Lower lobe of right lung (tissue), 2 donors: ENCODE data around the gene DGUOK. TPM values are rescaled to one million over a fixed set of nuclear protein-coding genes. Genes with fewer than 3 reads are reported as not detected.

ENCODE experiments used
- ATAC-seq, 2 donors: fragments of 200-7000 bp; cut with Tn5 transposase; one replicate each; pipeline ENCODE4 v1.9.1; 2020 to 2022; ENCODE audit warnings: mild to moderate bottlenecking in 2 of 2, moderate library complexity in 2 of 2
- DNase-seq: peaks from one replicate; pipeline ENCODE4 v3.0.0-alpha.2; 2020
- H3K27ac ChIP-seq: fragments of 200-600 bp; one replicate; pipeline ENCODE4 v1.8.0; 2022
- H3K27me3 ChIP-seq: fragments of 200-600 bp; one replicate; pipeline ENCODE4 v1.8.0; 2022; ENCODE audit warnings: low read depth
- H3K36me3 ChIP-seq: fragments of 200-600 bp; one replicate; pipeline ENCODE4 v1.8.0; 2022; ENCODE audit warnings: mild to moderate bottlenecking
- H3K4me1 ChIP-seq: fragments of 200-600 bp; one replicate; pipeline ENCODE4 v1.8.0; 2022
- H3K4me3 ChIP-seq: fragments of 200-600 bp; one replicate; pipeline ENCODE4 v1.8.0; 2022; ENCODE audit warnings: mild to moderate bottlenecking
- H3K9me3 ChIP-seq: fragments of 200-600 bp; one replicate; pipeline ENCODE4 v1.8.0; 2022
- CTCF ChIP-seq: fragments of 200-600 bp; IDR thresholded peaks from one replicate; pipeline ENCODE4 v1.8.0; 2022; ENCODE audit warnings: antibody characterized with exemption, mild to moderate bottlenecking
- intact Hi-C: fragments of 100-400 bp; cut with DNase I; formaldehyde crosslinking; loops from one replicate; pipeline ENCODE4 v1.11.0; 2022
- total RNA-seq: library from RNA; stranded (reverse); fragmentation: NEBNext Ultra II Directional; extraction: Animal tissue kit (Norgen Biotek cat#: 25700); gene quantifications from one replicate; pipeline ENCODE4 v1.2.1, GENCODE V29; 2021
- donor health status: DM: no; HTN: yes; CAD: no; lungs with severe emphysema.

The DGUOK gene
- total RNA-seq, 1 donor from 2014 or later, result 38.0 TPM

DNA sequence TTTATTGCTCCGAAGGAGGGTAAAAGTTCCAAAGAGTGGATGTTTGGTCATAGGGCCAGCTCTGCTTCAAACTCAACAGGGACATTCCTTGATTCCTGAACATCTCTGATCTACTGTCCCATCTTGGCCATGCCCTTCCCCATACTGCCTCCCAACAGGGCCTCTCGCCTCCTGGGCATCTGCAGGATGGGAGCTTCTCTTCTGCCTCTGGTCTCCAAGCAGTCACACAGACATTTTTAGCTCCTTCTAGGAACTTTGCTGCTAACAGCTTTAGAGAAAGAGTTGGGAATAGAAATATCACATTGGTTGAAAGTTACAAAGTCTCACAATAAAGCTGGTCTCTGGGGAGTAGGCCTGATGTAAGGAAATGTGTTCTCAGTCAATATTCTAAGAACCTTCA lies 9.4 kb upstream of the DGUOK start:
- no peaks in the 10 kb centered on the region for H3K27me3 ChIP-seq
- DNase-seq (no peak), ATAC-seq (no peak)
- no peaks in the 10 kb centered on the region for H3K4me1 ChIP-seq
- no peak overlapping the region for H3K4me3 ChIP-seq
- H3K36me3 ChIP-seq, result no peaks in the 10 kb centered on the region
- no peaks in the 10 kb centered on the region for H3K9me3 ChIP-seq
- no peak for TF ChIP-seq CTCF
- H3K27ac ChIP-seq, result no peak overlapping the region
- intact Hi-C loops, result no loop called here

DNA sequence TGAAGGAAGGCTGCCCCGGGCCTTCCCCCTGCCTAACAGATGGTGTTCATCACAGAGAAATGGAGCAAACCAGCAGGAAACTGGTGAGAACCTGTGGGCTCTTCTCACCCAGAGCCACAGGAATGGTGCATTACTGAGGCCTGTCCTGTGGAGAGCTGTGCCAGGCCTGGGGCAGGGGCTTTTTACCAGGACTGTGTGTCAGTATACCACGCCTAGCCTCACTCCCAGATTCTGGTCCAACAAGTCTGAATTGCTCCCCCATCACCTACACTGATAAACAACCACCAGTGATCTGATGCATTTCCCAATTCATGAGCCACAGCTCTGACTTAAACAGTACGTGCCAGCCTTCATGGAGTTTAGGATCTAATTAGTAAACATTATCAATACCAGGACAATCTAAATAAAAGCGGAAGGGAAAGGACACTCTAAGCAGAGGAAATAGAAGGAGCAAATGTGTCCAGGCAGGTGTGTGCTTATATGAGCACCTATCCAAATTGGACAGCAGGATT lies 8.9 kb upstream of the DGUOK start:
- DNase-seq, result no peak
- intact Hi-C loops, result no loop called here
- no peak overlapping the region for H3K27ac ChIP-seq
- no peak overlapping the region for H3K4me3 ChIP-seq
- H3K27me3 ChIP-seq, result no peaks in the 10 kb centered on the region
- ATAC-seq, result no peak
- no peaks in the 10 kb centered on the region for H3K36me3 ChIP-seq
- H3K9me3 ChIP-seq, result no peaks in the 10 kb centered on the region
- H3K4me1 ChIP-seq, result no peaks in the 10 kb centered on the region
- TF ChIP-seq CTCF, result no peak

DNA sequence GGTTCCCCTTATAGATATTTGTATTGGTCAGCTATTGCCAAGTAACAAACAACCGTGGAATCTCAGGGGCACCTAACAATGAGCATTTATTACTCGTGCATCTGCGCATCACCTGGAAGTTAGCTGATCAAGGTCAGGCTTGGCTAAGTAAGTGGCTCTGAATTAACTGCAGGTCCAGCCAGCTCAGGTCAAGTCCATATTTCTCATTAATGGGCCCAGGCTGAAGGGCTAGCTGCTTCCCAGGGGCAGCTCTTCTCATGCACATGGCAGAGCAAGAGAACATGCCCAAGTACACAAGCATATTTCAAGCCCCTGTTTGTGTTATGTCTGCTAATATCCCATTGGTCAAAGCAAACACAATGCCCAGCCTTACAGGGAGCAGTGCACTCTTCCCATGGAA lies 7.8 kb upstream of the DGUOK start:
- DNase-seq, result no peak
- no peak for ATAC-seq
- intact Hi-C loops, result no loop called here
- Histone ChIP-seq H3K4me1 (no peaks in the 10 kb centered on the region), H3K27me3 (no peaks in the 10 kb centered on the region), H3K27ac (no peak overlapping the region), H3K4me3 (no peak overlapping the region), H3K9me3 (no peaks in the 10 kb centered on the region), H3K36me3 (no peaks in the 10 kb centered on the region)
- no peak for TF ChIP-seq CTCF

DNA sequence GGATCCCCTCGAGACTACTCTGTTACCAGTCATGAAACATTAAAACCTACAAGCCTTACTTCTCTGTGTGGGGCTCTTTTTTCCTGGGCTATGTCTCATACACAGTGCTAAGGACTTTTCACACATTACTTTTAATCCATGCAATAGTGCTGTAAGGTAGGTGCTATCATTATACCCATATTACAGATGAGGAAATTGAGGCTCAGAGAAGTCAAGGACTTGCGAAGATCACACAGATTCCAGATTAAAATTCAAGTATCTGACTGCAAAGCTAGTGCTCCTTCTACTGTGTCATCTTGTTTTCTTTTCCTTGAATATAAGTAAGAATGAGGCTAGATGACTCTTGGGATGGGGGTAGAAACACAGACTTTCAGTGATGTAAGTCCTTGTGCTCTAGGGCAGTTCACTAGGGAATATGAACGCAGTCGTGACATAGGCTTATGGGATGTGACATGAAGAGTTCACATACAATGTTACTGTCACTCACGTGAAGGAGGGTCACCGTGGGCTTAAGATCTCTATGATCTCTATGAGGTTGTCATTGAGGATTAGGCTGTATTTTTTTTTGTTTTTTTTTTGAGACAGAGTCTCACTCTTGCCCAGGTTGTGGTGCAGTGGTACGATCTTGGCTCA lies 7.0 kb upstream of the DGUOK start:
- Histone ChIP-seq H3K9me3 (no peaks in the 10 kb centered on the region), H3K4me3 (no peak overlapping the region), H3K27ac (no peak overlapping the region), H3K4me1 (no peaks in the 10 kb centered on the region), H3K27me3 (no peaks in the 10 kb centered on the region), H3K36me3 (no peaks in the 10 kb centered on the region)
- no peak for DNase-seq
- intact Hi-C loops, result no loop called here
- TF ChIP-seq CTCF, result no peak
- ATAC-seq, result no peak

DNA sequence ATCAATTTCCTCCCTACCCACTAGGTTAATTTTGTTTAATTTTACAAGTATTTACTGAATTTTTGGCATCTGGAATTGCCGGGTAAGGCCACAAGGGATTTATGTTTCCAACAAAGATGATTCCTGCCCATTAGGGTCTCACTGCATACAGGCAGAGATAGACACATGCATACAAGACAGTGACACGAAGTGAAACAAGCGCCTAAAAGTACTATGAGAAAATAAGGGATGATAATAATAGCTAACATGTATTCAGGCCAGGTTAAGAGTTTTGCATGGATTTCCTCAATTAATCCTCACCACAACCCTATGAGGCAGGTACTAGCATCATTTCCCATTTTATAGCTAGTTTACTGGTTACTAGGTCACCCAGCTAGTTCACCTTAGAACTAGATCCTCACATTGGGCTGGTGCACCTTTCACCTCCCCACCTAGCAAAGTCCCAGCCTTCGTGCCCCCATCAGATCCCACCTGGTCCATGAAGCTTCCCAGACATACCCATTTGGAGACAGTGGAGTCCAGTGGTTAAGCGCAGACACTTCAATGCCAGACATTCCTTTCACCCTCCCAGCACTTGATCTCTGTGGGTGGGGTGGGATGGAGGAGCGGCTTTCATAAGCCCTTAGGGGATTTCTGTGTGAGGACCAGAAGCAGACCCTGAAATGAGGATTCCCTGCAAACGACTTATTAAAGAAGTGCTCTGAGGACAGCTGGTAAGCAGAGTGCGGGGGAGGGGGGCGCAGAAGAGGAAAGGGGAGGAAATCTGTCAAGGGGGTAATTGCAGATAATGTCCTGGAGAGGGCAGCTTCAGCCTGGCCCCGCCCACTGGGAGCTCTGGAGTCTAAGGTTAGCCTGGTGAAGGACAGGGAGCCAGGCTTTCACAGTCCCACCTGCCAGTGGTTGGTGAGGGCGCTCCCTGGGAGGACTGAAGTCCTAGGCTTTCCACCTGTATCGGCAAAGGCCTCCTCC lies 5.8 kb upstream of the DGUOK start:
- Histone ChIP-seq H3K4me1 (no peaks in the 10 kb centered on the region), H3K36me3 (no peaks in the 10 kb centered on the region), H3K27ac (no peak overlapping the region), H3K27me3 (no peaks in the 10 kb centered on the region), H3K9me3 (no peaks in the 10 kb centered on the region), H3K4me3 (no peak overlapping the region)
- intact Hi-C loops, result no loop called here
- TF ChIP-seq CTCF, result peak; percentile 32
- ATAC-seq (peak; percentile 49 to 72), DNase-seq (peak; percentile 69)
